HG02763 (cell line): ENCODE data around the gene ZNF865.

Experiments
- ATAC-seq: cut with Tn5 transposase; IDR thresholded peaks from one replicate; pipeline ENCODE4 v1.9.1; 2021; ENCODE audit warnings: mild to moderate bottlenecking, moderate library complexity; ENCODE audit not compliant: unreplicated experiment

The ZNF865 gene

GRCh38 chr19:55622242-55622969 lies 17.0 kb downstream of the ZNF865 start:
- no peak for ATAC-seq

- no peak for ATAC-seq
Measured at GRCh38 chr19:55623130-55623529, 17.7 kb downstream of the ZNF865 start.

- ATAC-seq, result no peak
Measured at GRCh38 chr19:55623561-55623960, 18.1 kb downstream of the ZNF865 start.

GRCh38 chr19:55624109-55625003 lies 18.9 kb downstream of the ZNF865 start, which contains the start of gene ZNF784:
Gene ZNF784 (minus strand): TSS chr19:55624566. CDS start chr19:55624561, 5 bp downstream.
- ATAC-seq, result no peak

GRCh38 chr19:55625004-55625326 lies 19.5 kb downstream of the ZNF865 start:
- no peak for ATAC-seq

GRCh38 chr19:55626350-55626749 lies 20.9 kb downstream of the ZNF865 start:
- ATAC-seq, result no peak

GRCh38 chr19:55632463-55632834 lies 27.0 kb downstream of the ZNF865 start:
- no peak for ATAC-seq

- no peak for ATAC-seq
Measured at GRCh38 chr19:55633861-55634260, 28.4 kb downstream of the ZNF865 start.

- ATAC-seq, result no peak
Measured at GRCh38 chr19:55635334-55635717, 29.9 kb downstream of the ZNF865 start.

- ATAC-seq, result no peak
Measured at GRCh38 chr19:55635856-55636440, 30.5 kb downstream of the ZNF865 start.

GRCh38 chr19:55636723-55637122 lies 31.3 kb downstream of the ZNF865 start:
- ATAC-seq, result no peak

GRCh38 chr19:55637534-55637933 lies 32.1 kb downstream of the ZNF865 start:
- no peak for ATAC-seq

GRCh38 chr19:55638864-55639359 lies 33.5 kb downstream of the ZNF865 start:
- ATAC-seq, result no peak

GRCh38 chr19:55640043-55640576 lies 34.7 kb downstream of the ZNF865 start:
- no peak for ATAC-seq

GRCh38 chr19:55640577-55641425 lies 35.4 kb downstream of the ZNF865 start, which contains the start of gene ZNF580:
Gene ZNF580 (plus strand): TSS chr19:55641002. CDS start chr19:55642509, 1,507 bp downstream.
- no peak for ATAC-seq

GRCh38 chr19:55641426-55642152 lies 36.1 kb downstream of the ZNF865 start:
- no peak for ATAC-seq

GRCh38 chr19:55642153-55643002 lies 36.9 kb downstream of the ZNF865 start:
- ATAC-seq, result no peak

- ATAC-seq, result no peak
Measured at GRCh38 chr19:55643003-55643886, 37.8 kb downstream of the ZNF865 start, which contains the start of gene ZNF581. Gene ZNF581 (plus strand): TSS chr19:55643649. CDS start chr19:55644572, 923 bp downstream.
